HEK293T (cell line): ENCODE data around the gene TVP23A.

Experiments used
- BHLHE40 ChIP-seq: fragments of 450-650 bp; IDR thresholded peaks from 2 replicates; pipeline ENCODE4 v1.6.1; 2016; ENCODE audit warnings: mild to moderate bottlenecking, moderate library complexity, borderline replicate concordance
- ELF4 ChIP-seq: fragments of 450-650 bp; IDR thresholded peaks from 2 replicates; pipeline ENCODE4 v1.6.1; 2017; ENCODE audit warnings: antibody characterized with exemption
- FOXM1 ChIP-seq: fragments of 450-650 bp; IDR thresholded peaks from 2 replicates; pipeline ENCODE4 v1.6.1; 2017; ENCODE audit warnings: mild to moderate bottlenecking, borderline replicate concordance
- LEF1 ChIP-seq: fragments of 450-650 bp; IDR thresholded peaks from 2 replicates; pipeline ENCODE4 v1.6.1; 2017; ENCODE audit warnings: mild to moderate bottlenecking, borderline replicate concordance
- SP1 ChIP-seq: fragments of 450-650 bp; IDR thresholded peaks from 2 replicates; pipeline ENCODE4 v1.6.1; 2017
- SUZ12 ChIP-seq: fragments of 450-650 bp; IDR thresholded peaks from 2 replicates; pipeline ENCODE4 v1.6.1; 2016; ENCODE audit warnings: mild to moderate bottlenecking

GRCh38 chr16:10851512-10851911 lies 32.9 kb upstream of the TVP23A start:
- no peak for TF ChIP-seq SP1
- no peak for TF ChIP-seq BHLHE40
- TF ChIP-seq SUZ12: no peak
- TF ChIP-seq LEF1: no peak
- no peak for TF ChIP-seq ELF4
- TF ChIP-seq FOXM1: no peak
